ENCODE results near the gene CTXN1. TPM values are rescaled to one million over a fixed set of nuclear protein-coding genes. Genes with fewer than 3 reads are reported as not detected.
"Not testable (repeated sequence)": the region's sequence is repeated elsewhere in the genome, so short reads cannot be mapped to it uniquely, and the experiment has no call there.

Gene CTXN1
- total RNA-seq, 1 donor from 2014 or later = 55.9 TPM

DNA sequence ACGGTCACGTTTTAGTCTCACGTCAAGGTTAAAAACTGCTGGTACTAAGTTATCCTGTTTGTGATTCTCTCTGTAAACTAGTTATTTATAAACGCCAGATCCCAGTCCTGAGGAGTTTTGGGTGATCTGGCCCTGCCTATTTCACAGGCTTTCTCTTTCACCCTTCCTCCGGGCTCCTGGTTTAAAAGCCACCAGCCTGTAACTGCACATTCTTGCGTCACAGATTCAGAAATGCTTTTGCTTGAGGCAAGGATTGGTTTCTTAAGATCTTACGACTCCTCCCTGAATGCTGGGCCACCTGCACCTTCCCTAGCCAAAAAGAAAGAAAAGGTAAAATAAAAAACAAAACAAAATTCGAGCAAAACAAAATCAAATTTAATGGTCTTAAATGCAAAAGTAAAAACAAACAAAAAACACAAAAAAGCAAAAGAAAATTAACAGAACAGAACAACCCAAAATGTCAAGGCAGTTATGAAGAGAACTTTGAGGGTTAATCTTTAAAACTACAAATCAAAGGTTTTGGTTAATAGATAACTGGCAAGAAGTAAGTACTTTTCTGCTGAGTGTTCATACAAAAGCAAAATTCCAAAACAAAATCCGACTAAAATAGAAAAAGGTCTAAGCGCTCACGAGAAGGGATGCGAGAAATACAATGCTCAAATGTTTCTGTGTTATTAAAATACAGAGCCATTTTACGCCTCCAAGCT lies 36.1 kb upstream of the CTXN1 start:
- Histone ChIP-seq H3K9me3 (ENCODE audit: insufficient read depth, low read depth, low read length) (no peaks in the 10 kb centered on the region), H4K20me1 (ENCODE audit: insufficient read depth, low read length) (peaks cover 12% of the 10 kb centered on the region), H3K79me2 (ENCODE audit: insufficient read depth, low read length) (no peaks in the 10 kb centered on the region), H3K4me2 (ENCODE audit: low read length) (no peak overlapping the region), H3K4me3 (ENCODE audit: insufficient read depth, low read depth, low read length) (no peak overlapping the region), H3K27me3 (ENCODE audit: insufficient read depth, low read length) (no peaks in the 10 kb centered on the region), H3K36me3 (ENCODE audit: insufficient read depth, low read length) (peaks cover 21% of the 10 kb centered on the region), H3K4me1 (ENCODE audit: insufficient read depth, low read length) (no peaks in the 10 kb centered on the region), H3K9ac (ENCODE audit: low read length) (no peak overlapping the region), H3K27ac (ENCODE audit: low read depth, low read length) (no peak overlapping the region), H2AFZ (ENCODE audit: low read depth, low read length) (no peak overlapping the region)
- no peak for DNase-seq (ENCODE audit: low read depth)
- Mint-ChIP-seq H3K27me3 (ENCODE audit: low read depth, unreplicated experiment) (no peaks in the 10 kb centered on the region), H3K36me3 (ENCODE audit: low read depth, unreplicated experiment) (peaks cover 13% of the 10 kb centered on the region), H3K9me3 (ENCODE audit: unreplicated experiment) (no peaks in the 10 kb centered on the region), H3K4me3 (ENCODE audit: unreplicated experiment) (no peak overlapping the region), H3K27ac (ENCODE audit: unreplicated experiment) (no peak overlapping the region), H3K4me1 (ENCODE audit: low read depth, unreplicated experiment) (peaks cover 2% of the 10 kb centered on the region)
- no peak for FAIRE-seq
- no peak for TF ChIP-seq EZH2 (IDR thresholded peaks at IDR 0.05; ENCODE audit: insufficient read depth, low read length)
- TF ChIP-seq, protein P1, sequence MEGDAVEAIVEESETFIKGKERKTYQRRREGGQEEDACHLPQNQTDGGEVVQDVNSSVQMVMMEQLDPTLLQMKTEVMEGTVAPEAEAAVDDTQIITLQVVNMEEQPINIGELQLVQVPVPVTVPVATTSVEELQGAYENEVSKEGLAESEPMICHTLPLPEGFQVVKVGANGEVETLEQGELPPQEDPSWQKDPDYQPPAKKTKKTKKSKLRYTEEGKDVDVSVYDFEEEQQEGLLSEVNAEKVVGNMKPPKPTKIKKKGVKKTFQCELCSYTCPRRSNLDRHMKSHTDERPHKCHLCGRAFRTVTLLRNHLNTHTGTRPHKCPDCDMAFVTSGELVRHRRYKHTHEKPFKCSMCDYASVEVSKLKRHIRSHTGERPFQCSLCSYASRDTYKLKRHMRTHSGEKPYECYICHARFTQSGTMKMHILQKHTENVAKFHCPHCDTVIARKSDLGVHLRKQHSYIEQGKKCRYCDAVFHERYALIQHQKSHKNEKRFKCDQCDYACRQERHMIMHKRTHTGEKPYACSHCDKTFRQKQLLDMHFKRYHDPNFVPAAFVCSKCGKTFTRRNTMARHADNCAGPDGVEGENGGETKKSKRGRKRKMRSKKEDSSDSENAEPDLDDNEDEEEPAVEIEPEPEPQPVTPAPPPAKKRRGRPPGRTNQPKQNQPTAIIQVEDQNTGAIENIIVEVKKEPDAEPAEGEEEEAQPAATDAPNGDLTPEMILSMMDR (IDR thresholded peaks at IDR 0.05; ENCODE audit: insufficient read depth, low read depth, low read length) = no peak

DNA sequence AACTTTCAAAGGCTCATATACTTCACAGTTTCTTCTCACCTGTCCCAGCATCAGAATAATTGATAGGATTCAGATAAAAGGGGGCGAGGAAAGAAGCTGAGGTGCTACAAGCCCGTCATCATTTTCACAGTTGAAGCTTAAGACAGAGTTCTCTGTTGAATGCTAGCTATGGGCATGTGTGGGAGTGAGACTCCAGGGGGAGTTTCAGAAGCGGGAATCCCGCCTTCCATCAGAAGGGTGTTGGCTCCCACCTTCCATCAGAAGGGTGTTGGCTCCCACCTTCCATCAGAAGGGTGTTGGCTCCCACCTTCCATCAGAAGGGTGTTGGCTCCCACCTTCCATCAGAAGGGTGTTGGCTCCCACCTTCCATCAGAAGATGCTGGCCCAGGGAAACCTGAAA lies 35.1 kb upstream of the CTXN1 start:
- H3K4me1 ChIP-seq (ENCODE audit: insufficient read depth, low read length); H3K4me3 ChIP-seq (ENCODE audit: insufficient read depth, low read depth, low read length); H3K27me3 ChIP-seq (ENCODE audit: insufficient read depth, low read length); H3K4me1 Mint-ChIP-seq (ENCODE audit: low read depth, unreplicated experiment); H3K4me2 ChIP-seq (ENCODE audit: low read length); H3K9me3 ChIP-seq (ENCODE audit: insufficient read depth, low read depth, low read length); H3K27me3 Mint-ChIP-seq (ENCODE audit: low read depth, unreplicated experiment); H3K9ac ChIP-seq (ENCODE audit: low read length); H3K79me2 ChIP-seq (ENCODE audit: insufficient read depth, low read length); H4K20me1 ChIP-seq (ENCODE audit: insufficient read depth, low read length); H3K27ac ChIP-seq (ENCODE audit: low read depth, low read length); H3K9me3 Mint-ChIP-seq (ENCODE audit: unreplicated experiment); H2AFZ ChIP-seq (ENCODE audit: low read depth, low read length); H3K27ac Mint-ChIP-seq (ENCODE audit: unreplicated experiment); FAIRE-seq; H3K4me3 Mint-ChIP-seq (ENCODE audit: unreplicated experiment); DNase-seq (ENCODE audit: low read depth): not testable (repeated sequence)
- H3K36me3 Mint-ChIP-seq (ENCODE audit: low read depth, unreplicated experiment) = peaks cover 15% of the 10 kb centered on the region
- peaks cover 17% of the 10 kb centered on the region for H3K36me3 ChIP-seq (ENCODE audit: insufficient read depth, low read length)

GRCh38 chr19:7959211-7959610 lies 33.3 kb upstream of the CTXN1 start:
- Histone ChIP-seq H2AFZ (ENCODE audit: low read depth, low read length) (no peak overlapping the region), H4K20me1 (ENCODE audit: insufficient read depth, low read length) (no peaks in the 10 kb centered on the region), H3K79me2 (ENCODE audit: insufficient read depth, low read length) (no peaks in the 10 kb centered on the region), H3K4me2 (ENCODE audit: low read length) (no peak overlapping the region), H3K4me1 (ENCODE audit: insufficient read depth, low read length) (no peaks in the 10 kb centered on the region), H3K27ac (ENCODE audit: low read depth, low read length) (no peak overlapping the region), H3K36me3 (ENCODE audit: insufficient read depth, low read length) (peaks cover 17% of the 10 kb centered on the region), H3K9ac (ENCODE audit: low read length) (no peak overlapping the region), H3K27me3 (ENCODE audit: insufficient read depth, low read length) (no peaks in the 10 kb centered on the region), H3K4me3 (ENCODE audit: insufficient read depth, low read depth, low read length) (no peak overlapping the region), H3K9me3 (ENCODE audit: insufficient read depth, low read depth, low read length) (no peaks in the 10 kb centered on the region)
- no peak overlapping the region for H3K27ac Mint-ChIP-seq (ENCODE audit: unreplicated experiment)
- no peaks in the 10 kb centered on the region for H3K27me3 Mint-ChIP-seq (ENCODE audit: low read depth, unreplicated experiment)
- no peak overlapping the region for H3K4me3 Mint-ChIP-seq (ENCODE audit: unreplicated experiment)
- peaks cover 2% of the 10 kb centered on the region for H3K4me1 Mint-ChIP-seq (ENCODE audit: low read depth, unreplicated experiment)
- H3K9me3 Mint-ChIP-seq (ENCODE audit: unreplicated experiment) = no peaks in the 10 kb centered on the region
- no peak for FAIRE-seq
- no peak for DNase-seq (ENCODE audit: low read depth)
- peaks cover 9% of the 10 kb centered on the region for H3K36me3 Mint-ChIP-seq (ENCODE audit: low read depth, unreplicated experiment)
- no peak for TF ChIP-seq EZH2 (IDR thresholded peaks at IDR 0.05; ENCODE audit: insufficient read depth, low read length)
- TF ChIP-seq, protein P1 (IDR thresholded peaks at IDR 0.05; ENCODE audit: insufficient read depth, low read depth, low read length) = no peak
